ENCODE data around the gene RASSF3. TPM values are rescaled to one million over a fixed set of nuclear protein-coding genes. Genes with fewer than 3 reads are reported as not detected.
"Not testable (repeated sequence)": the region's sequence is repeated elsewhere in the genome, so short reads cannot be mapped to it uniquely, and the experiment has no call there.

Gene RASSF3
- total RNA-seq, 2 experiments from 2014 or later, result 45.5 to 61.5 TPM

DNA sequence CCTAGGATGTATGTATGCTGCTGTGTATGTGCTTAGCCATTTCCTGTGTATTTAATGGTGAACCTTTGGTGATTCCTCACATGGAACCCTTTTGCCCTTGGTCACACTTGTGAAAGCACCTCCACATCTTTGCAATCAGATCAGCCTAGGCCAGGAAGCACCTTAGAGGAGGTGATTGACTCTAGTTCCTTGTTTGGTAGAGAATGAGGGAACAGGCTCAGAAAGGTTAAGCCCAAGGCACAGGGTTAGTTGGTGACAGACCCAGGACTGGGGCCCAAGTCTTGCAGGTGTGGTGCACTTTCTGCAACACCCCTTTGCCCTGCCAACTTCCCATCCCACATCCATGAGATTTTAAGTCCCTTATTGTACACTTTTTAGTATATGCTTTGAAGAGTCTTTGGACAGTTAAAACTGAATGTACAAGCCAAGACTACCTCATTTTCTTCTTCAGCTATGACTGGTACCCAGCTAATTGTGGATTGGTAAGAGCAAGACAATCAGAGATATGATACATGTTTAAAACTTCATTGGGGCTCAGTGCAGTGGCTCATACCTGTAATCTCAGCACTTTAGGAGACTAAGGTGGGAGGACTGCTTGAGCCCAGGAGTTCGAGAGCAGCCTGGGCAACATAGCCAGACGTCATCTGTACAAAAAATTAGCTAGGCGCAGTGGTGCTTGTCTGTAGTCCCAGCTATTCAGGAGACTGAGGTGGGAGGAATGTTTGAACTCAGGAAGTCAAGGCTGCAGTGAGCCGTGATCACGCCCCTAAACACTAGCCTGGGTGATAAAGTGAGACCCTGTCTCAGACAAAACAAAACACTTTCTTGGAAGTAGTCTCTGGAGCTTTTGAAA lies 71.1 kb downstream of the RASSF3 start:
- Mint-ChIP-seq H3K4me1 (peaks cover 91% of the 10 kb centered on the region), H3K27ac (peak overlapping the region; percentile 97), H3K4me3 (peak overlapping the region; percentile 32), H3K9me3 (ENCODE audit: low read depth) (no peaks in the 10 kb centered on the region), H3K27me3 (no peaks in the 10 kb centered on the region), H3K36me3 (peaks cover 32% of the 10 kb centered on the region)
- CTCF ChIA-PET, result interaction anchor here (0.6 to 7.8 kb wide), 4 partner anchors 14 to 132 kb away, joined by 4 to 53 read pairs (median 22); partner anchors contain the start of gene RASSF3
- ATAC-seq (peak; percentile 52), DNase-seq (no peak)

DNA sequence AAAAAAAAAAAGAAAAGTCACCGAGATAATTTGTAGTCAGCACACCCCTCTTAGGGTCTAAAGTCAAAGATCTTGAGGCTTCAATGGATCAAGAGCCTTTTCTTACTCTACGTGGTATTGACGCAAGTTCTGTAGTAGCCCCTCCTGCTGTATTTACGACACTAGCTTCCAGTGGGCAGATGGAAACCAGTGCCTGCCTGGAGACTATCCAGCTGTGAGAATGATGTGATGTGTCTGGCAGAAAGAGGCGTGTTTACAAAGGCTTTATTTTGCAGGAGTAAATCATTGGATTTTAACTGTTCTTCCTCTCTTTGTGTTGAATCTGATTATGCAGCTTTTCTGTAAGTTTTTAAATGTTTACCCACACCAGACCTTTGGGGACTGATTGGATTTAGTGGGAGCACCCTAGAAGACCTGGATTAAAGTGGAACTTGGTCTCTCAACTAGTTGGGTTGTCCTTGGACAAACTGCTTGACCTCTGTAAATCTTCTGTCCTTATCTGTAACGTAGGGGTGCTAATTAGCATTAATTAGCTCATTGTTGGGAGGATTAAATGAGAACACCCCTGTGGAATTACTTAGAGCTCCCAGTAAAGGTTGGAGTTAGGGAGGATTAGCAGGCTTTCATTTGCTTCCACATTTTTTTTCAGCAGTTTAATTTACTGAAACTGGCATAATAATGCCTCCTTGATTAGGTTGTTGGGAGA lies 72.4 kb downstream of the RASSF3 start:
- H3K9me3 Mint-ChIP-seq (ENCODE audit: low read depth), result no peaks in the 10 kb centered on the region
- H3K4me1 Mint-ChIP-seq, result peaks cover 86% of the 10 kb centered on the region
- peak overlapping the region; percentile 76 for H3K27ac Mint-ChIP-seq
- no peak overlapping the region for H3K4me3 Mint-ChIP-seq
- CTCF ChIA-PET, result interaction anchor here (1.0 to 7.8 kb wide), 4 partner anchors 13 to 60 kb away, joined by 4 to 53 read pairs (median 6); no protein-coding TSS in a partner anchor
- ATAC-seq (no peak), DNase-seq (no peak)
- no peaks in the 10 kb centered on the region for H3K27me3 Mint-ChIP-seq
- peaks cover 37% of the 10 kb centered on the region for H3K36me3 Mint-ChIP-seq

DNA sequence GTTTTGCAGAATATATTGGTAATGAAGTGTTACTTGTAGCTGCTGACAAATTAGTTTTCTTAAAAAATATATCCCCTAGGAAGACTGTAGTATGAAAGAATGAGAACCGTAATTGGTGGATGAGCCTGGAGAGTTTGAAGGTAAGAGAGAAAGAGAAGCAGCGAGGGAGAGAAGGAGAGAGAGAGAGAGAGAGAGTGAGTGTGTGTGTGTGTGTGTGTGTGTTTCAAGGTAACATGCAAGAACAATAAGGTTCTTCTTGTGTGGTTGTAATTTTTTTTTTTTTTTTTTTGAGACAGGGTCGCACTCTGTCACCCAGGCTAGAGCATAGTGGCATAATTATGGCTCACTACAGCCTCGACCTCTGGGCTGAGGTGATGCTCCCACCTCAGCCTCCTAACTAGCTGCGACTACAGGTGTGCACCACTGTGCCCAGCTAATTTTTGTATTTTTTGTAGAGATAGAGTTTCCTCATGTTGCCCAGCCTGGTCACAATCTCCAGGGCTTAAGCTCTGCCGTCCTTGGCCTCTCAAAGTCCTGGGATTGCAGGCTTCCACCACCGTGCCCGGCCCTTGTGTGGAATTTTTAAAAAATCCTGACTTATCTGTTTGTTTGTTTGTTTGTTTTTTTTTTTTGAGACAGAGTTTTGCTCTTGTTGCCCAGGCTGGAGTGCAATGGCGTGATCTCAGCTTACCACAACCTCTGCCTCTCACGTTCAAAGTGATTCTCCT lies 73.7 kb downstream of the RASSF3 start:
- Mint-ChIP-seq H3K9me3 (ENCODE audit: low read depth) (no peaks in the 10 kb centered on the region), H3K4me1 (peaks cover 84% of the 10 kb centered on the region), H3K4me3 (peak overlapping the region; percentile 23), H3K36me3 (peaks cover 46% of the 10 kb centered on the region), H3K27ac (peak overlapping the region; percentile 86), H3K27me3 (no peaks in the 10 kb centered on the region)
- ATAC-seq (no peak), DNase-seq (no peak)
- CTCF ChIA-PET, result interaction anchor here (0.9 to 1.8 kb wide), 3 partner anchors 12 to 61 kb away, joined by 3 to 7 read pairs (median 4); no protein-coding TSS in a partner anchor

DNA sequence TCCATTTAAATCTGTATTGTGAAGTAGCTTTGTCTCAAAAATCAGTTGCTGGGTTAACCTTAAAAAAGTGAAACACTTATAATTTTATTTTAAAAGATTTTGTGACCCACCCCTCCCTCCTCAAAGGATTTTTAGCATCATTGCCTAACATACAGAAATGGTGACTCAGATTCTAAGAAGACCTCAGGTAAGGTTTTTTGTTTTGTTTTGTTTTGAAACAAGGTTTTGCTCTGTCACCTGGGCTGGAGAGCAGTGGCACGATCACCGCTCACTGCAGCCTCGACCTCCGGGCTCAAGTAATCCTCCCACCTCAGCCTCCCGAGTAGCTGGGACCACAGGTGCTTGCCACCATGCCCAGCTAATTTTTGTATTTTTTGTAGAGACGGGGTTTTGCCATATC lies 74.8 kb downstream of the RASSF3 start:
- H3K27ac Mint-ChIP-seq, result peak overlapping the region; percentile 86
- CTCF ChIA-PET, result interaction anchor here (1.2 to 1.6 kb wide), 2 partner anchors 13 to 136 kb away, joined by 4 to 6 read pairs; no protein-coding TSS in a partner anchor
- ATAC-seq (no peak), DNase-seq (no peak)
- no peaks in the 10 kb centered on the region for H3K9me3 Mint-ChIP-seq (ENCODE audit: low read depth)
- no peak overlapping the region for H3K4me3 Mint-ChIP-seq
- peaks cover 75% of the 10 kb centered on the region for H3K4me1 Mint-ChIP-seq
- peaks cover 50% of the 10 kb centered on the region for H3K36me3 Mint-ChIP-seq
- H3K27me3 Mint-ChIP-seq, result no peaks in the 10 kb centered on the region

DNA sequence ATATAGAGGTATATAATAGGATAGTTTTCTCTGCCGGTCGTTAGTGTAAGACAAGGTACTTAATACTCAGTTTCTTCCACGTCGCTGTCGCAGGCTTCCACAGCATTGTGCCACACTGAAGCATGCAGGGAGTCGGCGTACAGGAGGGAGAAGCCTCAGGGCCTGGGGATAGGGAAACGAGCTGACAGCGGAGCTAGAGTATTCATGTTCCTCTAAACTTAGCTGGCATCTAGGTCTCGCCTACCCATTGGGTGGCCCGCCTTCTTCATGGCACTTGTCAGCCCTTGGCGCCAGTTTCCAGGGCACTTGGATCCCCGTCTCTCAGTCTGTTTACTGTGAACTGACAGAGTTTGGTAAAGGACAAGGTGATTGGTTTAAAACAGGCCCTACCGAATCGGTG lies 75.3 kb downstream of the RASSF3 start:
- Mint-ChIP-seq H3K27me3 (no peaks in the 10 kb centered on the region), H3K36me3 (peaks cover 50% of the 10 kb centered on the region), H3K9me3 (ENCODE audit: low read depth) (no peaks in the 10 kb centered on the region), H3K4me1 (peaks cover 69% of the 10 kb centered on the region), H3K4me3 (no peak overlapping the region), H3K27ac (peak overlapping the region; percentile 86)
- DNase-seq (no peak), ATAC-seq (no peak)
- CTCF ChIA-PET, result interaction anchor here (1.2 to 1.6 kb wide), 2 partner anchors 12 to 136 kb away, joined by 4 to 6 read pairs; no protein-coding TSS in a partner anchor

DNA sequence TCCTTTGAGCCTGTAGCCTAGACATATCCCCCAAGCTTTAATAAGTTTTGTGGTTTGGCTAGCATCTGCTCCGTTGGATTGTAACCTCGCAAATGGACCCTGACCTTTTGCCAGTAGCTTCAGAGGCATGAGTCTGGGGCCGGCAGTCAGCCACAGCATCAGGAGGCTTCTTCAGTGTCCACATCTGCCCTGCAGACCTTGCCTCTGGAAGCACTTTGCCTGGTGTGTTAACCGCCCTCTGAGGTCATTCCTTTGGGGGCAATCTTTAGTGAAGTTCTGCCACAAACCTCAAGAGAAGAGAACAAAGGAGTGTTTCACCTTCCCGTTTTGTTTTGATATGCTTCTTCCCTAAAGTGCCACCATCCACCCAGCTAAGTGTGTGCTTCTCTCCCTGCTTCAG lies 77.5 kb downstream of the RASSF3 start:
- CTCF ChIA-PET, result interaction anchor here (0.9 to 1.2 kb wide), 2 partner anchors 76 to 138 kb away, joined by 4 to 5 read pairs; no protein-coding TSS in a partner anchor
- H3K27me3 Mint-ChIP-seq, result no peaks in the 10 kb centered on the region
- H3K36me3 Mint-ChIP-seq, result peaks cover 54% of the 10 kb centered on the region
- ATAC-seq (no peak), DNase-seq (no peak)
- no peak overlapping the region for H3K4me3 Mint-ChIP-seq
- H3K27ac Mint-ChIP-seq, result peak overlapping the region; percentile 62
- H3K4me1 Mint-ChIP-seq, result peaks cover 58% of the 10 kb centered on the region
- H3K9me3 Mint-ChIP-seq (ENCODE audit: low read depth), result no peaks in the 10 kb centered on the region

DNA sequence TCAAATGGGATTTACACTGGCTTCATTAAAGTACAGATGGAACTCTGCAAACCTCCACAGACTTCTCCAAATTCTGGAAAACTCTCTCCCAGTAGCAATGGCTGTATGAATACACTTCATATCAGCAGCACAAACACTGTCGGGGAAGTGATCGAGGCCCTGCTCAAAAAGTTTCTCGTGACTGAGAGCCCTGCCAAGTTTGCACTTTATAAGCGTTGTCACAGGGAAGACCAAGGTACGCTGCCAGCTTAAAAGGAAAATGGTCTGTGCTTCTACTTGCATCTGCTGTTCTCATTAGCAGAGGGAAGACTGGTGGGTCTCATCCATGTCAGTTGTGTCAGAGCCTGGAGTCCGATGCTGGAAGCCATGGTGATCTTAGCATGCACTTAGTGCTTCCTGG lies 77.9 kb downstream of the RASSF3 start:
- Mint-ChIP-seq H3K4me3 (no peak overlapping the region), H3K36me3 (peaks cover 55% of the 10 kb centered on the region)
- CTCF ChIA-PET, result interaction anchor here (0.9 to 2.2 kb wide), 3 partner anchors 9 to 139 kb away, joined by 4 to 10 read pairs (median 5); no protein-coding TSS in a partner anchor

DNA sequence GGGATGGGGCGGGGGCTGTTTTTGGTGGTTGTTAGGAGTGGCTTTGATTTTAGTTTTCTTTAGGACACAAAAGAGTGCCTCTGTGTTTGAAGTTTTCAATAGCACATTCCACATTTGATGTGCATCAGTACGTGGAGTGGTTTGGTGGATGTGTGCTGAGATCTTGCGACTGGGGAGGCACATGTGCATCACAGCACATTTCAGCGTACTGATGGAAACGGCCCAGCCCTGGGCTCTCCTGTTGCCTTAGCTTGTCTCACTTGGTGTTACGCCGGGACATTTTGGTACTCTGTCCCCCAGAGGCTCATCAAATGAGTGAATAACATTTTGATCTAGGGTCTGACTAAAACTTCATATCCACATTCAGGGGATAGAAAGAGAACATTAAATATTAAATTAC lies 78.4 kb downstream of the RASSF3 start:
- CTCF ChIA-PET, result interaction anchor here (1.2 to 2.2 kb wide), 4 partner anchors 9 to 139 kb away, joined by 3 to 14 read pairs (median 8); no protein-coding TSS in a partner anchor
- peaks cover 51% of the 10 kb centered on the region for H3K4me1 Mint-ChIP-seq
- H3K27me3 Mint-ChIP-seq, result no peaks in the 10 kb centered on the region
- peaks cover 55% of the 10 kb centered on the region for H3K36me3 Mint-ChIP-seq
- H3K9me3 Mint-ChIP-seq (ENCODE audit: low read depth), result no peaks in the 10 kb centered on the region
- H3K27ac Mint-ChIP-seq, result peak overlapping the region; percentile 50
- no peak overlapping the region for H3K4me3 Mint-ChIP-seq
- ATAC-seq (no peak), DNase-seq (no peak)

More for the DNA sequence above, 77.9 kb downstream of the RASSF3 start:
- no peak for DNase-seq
- peaks cover 54% of the 10 kb centered on the region for H3K4me1 Mint-ChIP-seq
- H3K9me3 Mint-ChIP-seq (ENCODE audit: low read depth), result no peaks in the 10 kb centered on the region
- no peaks in the 10 kb centered on the region for H3K27me3 Mint-ChIP-seq
- peak overlapping the region; percentile 62 for H3K27ac Mint-ChIP-seq
- no peak for ATAC-seq

DNA sequence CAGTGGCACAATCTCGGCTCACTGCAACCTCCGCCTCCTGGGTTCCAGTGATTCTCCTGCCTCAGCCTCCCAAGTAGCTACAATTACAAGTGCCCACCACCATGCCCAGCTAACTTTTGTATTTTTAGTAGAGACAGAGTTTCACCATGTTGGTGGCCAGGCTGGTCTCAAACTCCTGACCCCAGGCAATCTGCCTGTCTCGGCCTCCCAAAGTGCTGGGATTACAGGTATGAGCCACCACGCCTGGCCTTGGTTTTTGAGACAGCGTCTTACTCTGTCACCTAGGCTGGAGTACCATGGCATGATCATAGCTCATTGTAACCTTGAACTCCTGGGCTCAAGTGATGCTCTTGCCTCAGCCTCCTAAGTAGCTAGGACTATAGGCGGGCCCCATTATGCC lies 79.9 kb downstream of the RASSF3 start:
- Mint-ChIP-seq H3K36me3 (peaks cover 54% of the 10 kb centered on the region), H3K4me1 (peaks cover 43% of the 10 kb centered on the region)
- not testable (repeated sequence) for ATAC-seq; H3K9me3 Mint-ChIP-seq (ENCODE audit: low read depth); DNase-seq; H3K4me3 Mint-ChIP-seq; H3K27me3 Mint-ChIP-seq; H3K27ac Mint-ChIP-seq
- CTCF ChIA-PET, result interaction anchor here (1.5 to 2.2 kb wide), 3 partner anchors 7 to 141 kb away, joined by 3 to 14 read pairs (median 10); no protein-coding TSS in a partner anchor

DNA sequence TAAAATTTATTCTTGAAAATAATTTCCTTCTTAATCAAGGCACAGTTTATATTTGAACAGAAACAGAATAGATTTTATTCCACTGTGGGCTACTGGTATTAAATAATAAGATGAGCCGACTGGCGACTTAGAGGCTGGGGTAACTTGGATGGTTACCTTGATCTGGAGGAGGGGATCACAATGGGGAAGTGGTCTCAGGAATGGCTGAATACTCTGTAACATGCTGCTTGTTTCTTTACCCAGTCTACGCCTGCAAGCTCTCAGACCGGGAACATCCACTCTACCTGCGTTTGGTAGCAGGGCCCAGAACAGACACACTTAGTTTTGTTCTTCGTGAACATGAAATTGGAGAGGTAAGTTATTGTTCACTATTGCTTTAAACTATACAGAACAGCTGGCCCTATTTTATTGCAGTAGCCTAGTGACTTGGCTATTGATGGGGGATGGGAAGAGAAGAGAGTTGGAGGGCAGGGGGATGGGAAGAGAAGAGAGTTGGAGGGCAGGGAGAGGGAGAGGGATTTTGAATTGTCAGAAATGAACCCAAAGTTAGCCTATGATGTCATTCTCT lies 81.0 kb downstream of the RASSF3 start:
- Mint-ChIP-seq H3K4me1 (peaks cover 38% of the 10 kb centered on the region), H3K27me3 (no peaks in the 10 kb centered on the region), H3K27ac (peak overlapping the region; percentile 50), H3K4me3 (no peak overlapping the region), H3K36me3 (peaks cover 45% of the 10 kb centered on the region), H3K9me3 (ENCODE audit: low read depth) (no peaks in the 10 kb centered on the region)
- ATAC-seq (no peak), DNase-seq (no peak)
- CTCF ChIA-PET, result interaction anchor here (1.2 to 2.1 kb wide), 3 partner anchors 14 to 142 kb away, joined by 3 to 9 read pairs (median 3); no protein-coding TSS in a partner anchor

DNA sequence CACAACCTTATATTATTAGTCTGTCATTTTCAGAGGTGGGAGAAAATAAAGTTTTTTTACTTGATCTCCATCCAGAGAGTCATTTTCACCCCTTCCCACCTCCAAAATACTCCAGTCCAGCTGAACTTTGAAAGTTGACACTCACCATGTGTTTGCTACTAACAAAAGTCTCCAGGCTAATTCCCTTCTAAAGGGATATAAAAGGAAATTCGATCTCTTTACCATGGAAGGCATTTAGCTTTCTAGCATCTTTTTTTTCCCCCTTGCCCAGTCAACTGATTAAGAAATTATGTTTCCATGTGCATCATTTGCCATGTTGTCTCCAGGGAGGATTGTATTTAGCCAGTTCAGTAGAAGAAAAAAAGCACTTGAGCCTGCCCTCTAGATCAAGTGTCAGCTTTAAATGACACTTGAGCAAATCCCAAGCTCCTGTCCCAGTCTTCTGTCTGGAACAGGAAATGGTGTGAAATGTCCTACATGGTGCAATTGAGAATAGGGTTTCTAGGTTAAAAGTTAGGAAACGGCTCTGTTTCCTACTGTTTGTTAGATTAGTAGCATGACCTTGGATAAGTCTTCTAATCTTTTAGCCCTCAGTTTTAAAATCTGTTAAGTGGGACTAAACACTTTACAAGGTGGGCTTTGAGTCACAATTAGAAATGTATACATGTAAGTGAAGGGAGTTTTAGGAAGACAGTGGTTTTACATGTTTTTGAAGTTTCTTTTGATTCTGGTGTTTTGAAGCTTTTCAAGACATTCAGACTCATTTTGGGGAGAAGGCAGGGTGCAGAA lies 81.7 kb downstream of the RASSF3 start:
- H3K27ac Mint-ChIP-seq, result peak overlapping the region; percentile 50
- H3K4me1 Mint-ChIP-seq, result peaks cover 39% of the 10 kb centered on the region
- no peak for DNase-seq
- H3K9me3 Mint-ChIP-seq (ENCODE audit: low read depth), result no peaks in the 10 kb centered on the region
- CTCF ChIA-PET, result interaction anchor here (0.9 to 2.1 kb wide), 4 partner anchors 12 to 142 kb away, joined by 3 to 9 read pairs (median 3); no protein-coding TSS in a partner anchor
- H3K27me3 Mint-ChIP-seq, result no peaks in the 10 kb centered on the region
- no peak for ATAC-seq
- H3K36me3 Mint-ChIP-seq, result peaks cover 46% of the 10 kb centered on the region
- no peak overlapping the region for H3K4me3 Mint-ChIP-seq
